Measurements from ENCODE around the gene ZGPAT. TPM values are rescaled to one million over a fixed set of nuclear protein-coding genes. Genes with fewer than 3 reads are reported as not detected.
A peak's percentile ranks its signal among the peaks of the same experiment; 100 is the strongest.

ZGPAT gene
- total and polyA plus RNA-seq, 9 of the 15 experiments (the other 6 are each of a cell fraction or from before 2014, with no cell fraction given): 0.14 to 26.6 (median 7.4) TPM

- CTCF ChIA-PET (ENCODE audit: low intra/inter-chr PET ratio): no interaction called here
- H3K4me1 ChIP-seq (replicated peaks in 1 of 2; ENCODE audit: control insufficient read depth in 2 of 2, insufficient read depth in 2 of 2, low read length in 2 of 2): peaks cover 9 to 83% of the 10 kb centered on the region in 2 experiments
- ATAC-seq: no peak
- in situ Hi-C loops (cut with MboI) (no loop called here), intact Hi-C loops (cut with micrococcal nuclease) (loop anchor here (10.0 kb wide), 2 partner anchors 84 to 166 kb away; partner anchors contain the start of gene PTK6)
- H4K20me1 ChIP-seq (replicated peaks; ENCODE audit: control insufficient read depth, insufficient read depth, low read length): no peaks in the 10 kb centered on the region; the same call in 1 of the 2 replicates
- peaks cover 30% of the 10 kb centered on the region for H3K36me3 ChIP-seq (ENCODE audit: control insufficient read depth, insufficient read depth, low read length)
- no peaks in the 10 kb centered on the region for H3K9me1 ChIP-seq (ENCODE audit: control insufficient read depth, insufficient read depth, low read length)
- no peak for FAIRE-seq
- H2AFZ ChIP-seq (ENCODE audit: low read depth, low read length): no peak overlapping the region
- no peaks in the 10 kb centered on the region for H3K9me3 ChIP-seq (replicated peaks; ENCODE audit: control insufficient read depth, insufficient read depth, low read depth, low read length)
- H3K4me2 ChIP-seq (ENCODE audit: insufficient read depth, low read length): no peak overlapping the region
- DNase-seq (ENCODE audit: extremely low read depth in 1 of 4, low spot score in 3 of 4): peak in 2 of 4 experiments; percentile 20 to 27
- BruUV-seq (replicated peaks): no TSS peak
- 80% methylated on average over 34 of the region's 43 CpGs for WGBS (ENCODE audit: insufficient coverage, low coverage, missing lambda C conversion rate)
- H3K4me3 ChIP-seq: no peak overlapping the region
- H3K9ac ChIP-seq (ENCODE audit: insufficient read depth in 1 of 2, low read depth in 2 of 2, low read length in 2 of 2): peak overlapping the region in 1 of 2 experiments; percentile 84; a peak in 2 of 4 replicates
- POLR2A ChIA-PET: interaction anchor here (0.6 to 1.3 kb wide), 3 partner anchors 17 to 165 kb away, joined by 3 to 6 read pairs (median 4); partner anchors contain the start of genes GMEB2 and TPD52L2
- H3K79me2 ChIP-seq (ENCODE audit: control insufficient read depth, insufficient read depth, low read length): peaks cover 5% of the 10 kb centered on the region; the same call in 1 of the 3 replicates
- H3K27ac ChIP-seq (ENCODE audit: extremely low read depth, low read depth, low read length): peak overlapping the region; percentile 61; the same call in 1 of the 3 replicates
- H3K27me3 ChIP-seq (ENCODE audit: control insufficient read depth in 2 of 2, insufficient read depth in 2 of 2, low read length in 2 of 2): no peaks in the 10 kb centered on the region
- TF ChIP-seq MBD2 (IDR thresholded peaks at IDR 0.05; ENCODE audit: borderline replicate concordance, low read depth) (no peak), SUPT5H (IDR thresholded peaks at IDR 0.05) (0 out of 2 replicates have a peak, but pooled peaks have one; percentile 30), RAD21 (CRISPR knock-in tag; conservative IDR thresholded peaks at IDR 0.05 in 1 of 2, IDR thresholded peaks at IDR 0.05 in 1 of 2) (no peak), POLR2A (conservative IDR thresholded peaks at IDR 0.05) (peak; percentile 12; the same call in 1 of the 2 replicates), TFAM (CRISPR knock-in tag; conservative IDR thresholded peaks at IDR 0.05) (no peak), HLTF (IDR thresholded peaks at IDR 0.05) (no peak), ZSCAN32 (CRISPR knock-in tag; IDR thresholded peaks at IDR 0.05) (no peak), MLLT1 (IDR thresholded peaks at IDR 0.05) (0 out of 4 replicates have a peak, but pooled peaks of 1 of the 2 experiments have one; percentile 36), RAD51 (IDR thresholded peaks at IDR 0.05; ENCODE audit: borderline replicate concordance, low read depth) (no peak), RBFOX2 (IDR thresholded peaks at IDR 0.05; ENCODE audit: low read depth, low read length) (peak; percentile 45; the same call in 1 of the 2 replicates)
- TF ChIP-seq, protein P1, sequence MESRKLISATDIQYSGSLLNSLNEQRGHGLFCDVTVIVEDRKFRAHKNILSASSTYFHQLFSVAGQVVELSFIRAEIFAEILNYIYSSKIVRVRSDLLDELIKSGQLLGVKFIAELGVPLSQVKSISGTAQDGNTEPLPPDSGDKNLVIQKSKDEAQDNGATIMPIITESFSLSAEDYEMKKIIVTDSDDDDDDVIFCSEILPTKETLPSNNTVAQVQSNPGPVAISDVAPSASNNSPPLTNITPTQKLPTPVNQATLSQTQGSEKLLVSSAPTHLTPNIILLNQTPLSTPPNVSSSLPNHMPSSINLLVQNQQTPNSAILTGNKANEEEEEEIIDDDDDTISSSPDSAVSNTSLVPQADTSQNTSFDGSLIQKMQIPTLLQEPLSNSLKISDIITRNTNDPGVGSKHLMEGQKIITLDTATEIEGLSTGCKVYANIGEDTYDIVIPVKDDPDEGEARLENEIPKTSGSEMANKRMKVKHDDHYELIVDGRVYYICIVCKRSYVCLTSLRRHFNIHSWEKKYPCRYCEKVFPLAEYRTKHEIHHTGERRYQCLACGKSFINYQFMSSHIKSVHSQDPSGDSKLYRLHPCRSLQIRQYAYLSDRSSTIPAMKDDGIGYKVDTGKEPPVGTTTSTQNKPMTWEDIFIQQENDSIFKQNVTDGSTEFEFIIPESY (CRISPR knock-in tag; IDR thresholded peaks at IDR 0.05): peak; percentile 93; the same call in 1 of the 2 replicates
- TF ChIP-seq, protein P2, sequence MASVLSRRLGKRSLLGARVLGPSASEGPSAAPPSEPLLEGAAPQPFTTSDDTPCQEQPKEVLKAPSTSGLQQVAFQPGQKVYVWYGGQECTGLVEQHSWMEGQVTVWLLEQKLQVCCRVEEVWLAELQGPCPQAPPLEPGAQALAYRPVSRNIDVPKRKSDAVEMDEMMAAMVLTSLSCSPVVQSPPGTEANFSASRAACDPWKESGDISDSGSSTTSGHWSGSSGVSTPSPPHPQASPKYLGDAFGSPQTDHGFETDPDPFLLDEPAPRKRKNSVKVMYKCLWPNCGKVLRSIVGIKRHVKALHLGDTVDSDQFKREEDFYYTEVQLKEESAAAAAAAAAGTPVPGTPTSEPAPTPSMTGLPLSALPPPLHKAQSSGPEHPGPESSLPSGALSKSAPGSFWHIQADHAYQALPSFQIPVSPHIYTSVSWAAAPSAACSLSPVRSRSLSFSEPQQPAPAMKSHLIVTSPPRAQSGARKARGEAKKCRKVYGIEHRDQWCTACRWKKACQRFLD (CRISPR knock-in tag; IDR thresholded peaks at IDR 0.05): no peak
- TF ChIP-seq, protein P3, sequence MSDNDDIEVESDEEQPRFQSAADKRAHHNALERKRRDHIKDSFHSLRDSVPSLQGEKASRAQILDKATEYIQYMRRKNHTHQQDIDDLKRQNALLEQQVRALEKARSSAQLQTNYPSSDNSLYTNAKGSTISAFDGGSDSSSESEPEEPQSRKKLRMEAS (CRISPR knock-in tag; IDR thresholded peaks at IDR 0.05): no peak
- TF ChIP-seq, protein P4, sequence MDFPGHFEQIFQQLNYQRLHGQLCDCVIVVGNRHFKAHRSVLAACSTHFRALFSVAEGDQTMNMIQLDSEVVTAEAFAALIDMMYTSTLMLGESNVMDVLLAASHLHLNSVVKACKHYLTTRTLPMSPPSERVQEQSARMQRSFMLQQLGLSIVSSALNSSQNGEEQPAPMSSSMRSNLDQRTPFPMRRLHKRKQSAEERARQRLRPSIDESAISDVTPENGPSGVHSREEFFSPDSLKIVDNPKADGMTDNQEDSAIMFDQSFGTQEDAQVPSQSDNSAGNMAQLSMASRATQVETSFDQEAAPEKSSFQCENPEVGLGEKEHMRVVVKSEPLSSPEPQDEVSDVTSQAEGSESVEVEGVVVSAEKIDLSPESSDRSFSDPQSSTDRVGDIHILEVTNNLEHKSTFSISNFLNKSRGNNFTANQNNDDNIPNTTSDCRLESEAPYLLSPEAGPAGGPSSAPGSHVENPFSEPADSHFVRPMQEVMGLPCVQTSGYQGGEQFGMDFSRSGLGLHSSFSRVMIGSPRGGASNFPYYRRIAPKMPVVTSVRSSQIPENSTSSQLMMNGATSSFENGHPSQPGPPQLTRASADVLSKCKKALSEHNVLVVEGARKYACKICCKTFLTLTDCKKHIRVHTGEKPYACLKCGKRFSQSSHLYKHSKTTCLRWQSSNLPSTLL (IDR thresholded peaks at IDR 0.05): no peak
These were observed 7.4 kb upstream of the ZGPAT start for GRCh38 chr20:63700199-63701050.
